Skeletal muscle satellite cell (primary cell): ENCODE measurements around the gene DNAAF9.

ENCODE experiments used
- H3K27me3 ChIP-seq: 2 replicates; pipeline ENCODE4 v1.7.0; 2013; ENCODE audit warnings: low read length; ENCODE audit not compliant: control insufficient read depth, insufficient read depth
- H3K36me3 ChIP-seq: 2 replicates; pipeline ENCODE4 v1.7.0; 2013; ENCODE audit warnings: mild to moderate bottlenecking, control low read depth, low read length; ENCODE audit not compliant: insufficient read depth
- H3K4me1 ChIP-seq: 2 replicates; pipeline ENCODE4 v1.7.0; 2013; ENCODE audit warnings: low read length; ENCODE audit not compliant: control insufficient read depth, insufficient read depth
- H3K4me2 ChIP-seq: 2 replicates; pipeline ENCODE4 v1.7.0; 2013; ENCODE audit warnings: mild to moderate bottlenecking, low read length
- H3K4me3 ChIP-seq: 2 replicates; pipeline ENCODE4 v1.7.0; 2013; ENCODE audit warnings: low read length
- H3K9ac ChIP-seq: 2 replicates; pipeline ENCODE4 v1.7.0; 2013; ENCODE audit warnings: mild to moderate bottlenecking, low read depth, low read length, moderate library complexity
- H3K9me3 ChIP-seq: replicated peaks from 2 replicates; pipeline ENCODE4 v1.7.0; 2013; ENCODE audit warnings: mild to moderate bottlenecking, control low read depth, low read length

DNAAF9 gene

GRCh38 chr20:3410464-3410863 lies 3.0 kb upstream of the DNAAF9 start:
- H3K9ac ChIP-seq, result no peak overlapping the region
- H3K36me3 ChIP-seq, result no peaks in the 10 kb centered on the region
- no peaks in the 10 kb centered on the region for H3K9me3 ChIP-seq
- peaks cover 6% of the 10 kb centered on the region for H3K4me1 ChIP-seq
- no peak overlapping the region for H3K4me2 ChIP-seq
- no peaks in the 10 kb centered on the region for H3K27me3 ChIP-seq
- no peak overlapping the region for H3K4me3 ChIP-seq

DNA sequence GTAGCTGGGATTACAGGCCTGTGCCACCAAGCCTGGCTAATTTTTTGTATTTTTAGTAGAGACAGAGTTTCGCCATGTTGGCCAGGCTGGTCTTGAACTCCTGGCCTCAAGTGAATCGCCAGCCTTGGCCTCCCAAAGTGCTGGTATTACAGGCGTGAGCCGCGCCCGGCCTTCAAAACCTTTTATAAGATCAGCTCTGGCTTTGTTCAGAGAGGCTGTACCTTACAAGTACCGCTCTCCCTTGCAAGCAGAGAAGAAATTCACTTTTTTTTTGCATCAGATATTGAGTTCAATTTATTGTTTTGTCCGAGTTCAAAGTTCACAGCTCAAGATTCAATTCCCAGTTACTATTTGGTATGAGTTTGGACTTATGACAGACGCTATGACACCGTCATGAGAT lies 1.9 kb upstream of the DNAAF9 start:
- Histone ChIP-seq H3K4me2 (no peak overlapping the region), H3K9ac (no peak overlapping the region), H3K36me3 (no peaks in the 10 kb centered on the region), H3K4me3 (no peak overlapping the region), H3K27me3 (no peaks in the 10 kb centered on the region), H3K9me3 (no peaks in the 10 kb centered on the region), H3K4me1 (peaks cover 17% of the 10 kb centered on the region)

DNA sequence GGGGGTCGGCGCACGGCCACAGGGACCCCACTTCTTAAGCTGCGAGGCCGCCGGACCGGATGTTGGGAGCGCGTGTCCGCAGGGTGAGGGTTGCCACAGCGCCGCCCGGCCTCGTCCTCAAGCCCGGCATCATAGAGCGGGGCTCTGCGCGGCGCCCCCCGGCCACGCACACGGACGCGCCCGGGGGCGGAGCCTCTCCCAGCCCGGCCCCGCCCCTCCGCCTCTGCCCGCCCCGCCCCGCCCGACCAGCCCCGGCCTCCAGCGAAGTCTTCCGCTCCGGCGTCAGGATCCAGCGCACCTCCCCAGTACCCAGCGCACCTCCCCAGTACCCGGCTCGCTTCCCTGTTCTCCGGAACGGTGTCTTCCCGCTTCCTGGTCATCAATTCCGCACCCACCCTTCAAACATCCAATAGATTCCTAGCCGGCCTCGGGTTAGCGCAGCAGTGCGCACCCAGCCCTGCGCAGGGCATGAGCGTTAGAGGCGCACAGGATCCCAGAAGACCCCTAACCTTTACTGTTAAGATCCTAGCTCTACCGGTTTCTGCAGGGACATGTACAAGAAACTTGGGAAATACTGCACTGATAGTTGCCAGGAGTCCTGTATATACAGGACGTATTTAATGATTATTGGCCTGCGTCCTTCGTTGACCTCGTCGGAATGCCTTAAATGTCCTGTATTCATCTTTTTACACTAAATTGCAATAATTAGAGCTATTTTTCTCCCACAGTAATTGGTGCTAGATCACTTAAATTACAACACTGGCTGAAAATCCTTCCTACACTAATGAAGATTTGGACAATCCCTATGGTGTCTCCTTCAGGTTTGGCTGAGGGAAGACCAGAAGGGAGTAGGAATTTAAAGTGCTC lies 535 bp upstream of the DNAAF9 start:
- Histone ChIP-seq H3K9ac (peak overlapping the region; percentile 89), H3K4me3 (peak overlapping the region; percentile 90), H3K9me3 (no peaks in the 10 kb centered on the region), H3K27me3 (no peaks in the 10 kb centered on the region), H3K4me2 (peak overlapping the region; percentile 98), H3K36me3 (no peaks in the 10 kb centered on the region), H3K4me1 (peaks cover 20% of the 10 kb centered on the region)

DNA sequence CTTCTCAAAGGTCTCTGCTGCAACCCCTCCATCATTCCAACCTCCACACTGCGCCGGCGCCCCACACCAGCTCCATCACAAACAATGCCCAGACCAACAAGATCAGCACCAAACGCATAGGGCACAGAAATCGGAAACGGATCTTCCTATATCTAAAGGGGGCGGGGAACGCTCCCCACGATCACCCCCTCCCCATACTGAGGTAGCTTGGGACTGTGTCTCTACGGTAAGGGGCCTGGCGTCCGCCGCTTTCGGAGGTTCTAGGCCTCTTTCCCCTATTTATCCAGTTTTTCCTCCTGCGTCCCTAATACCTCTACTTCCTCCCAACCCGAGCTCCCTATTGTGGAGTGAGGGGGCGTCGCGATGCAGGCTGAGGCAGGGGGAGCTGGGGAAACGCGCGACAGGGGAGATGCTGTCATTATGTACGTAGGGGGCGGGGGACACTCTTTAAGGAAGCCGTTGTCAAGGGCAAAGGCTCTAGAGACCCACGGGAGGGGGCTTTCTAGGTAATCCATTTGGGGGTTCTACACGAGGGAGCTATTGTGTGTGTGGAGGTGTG lies 909 bp downstream of the DNAAF9 start:
- Histone ChIP-seq H3K27me3 (no peaks in the 10 kb centered on the region), H3K4me3 (peak overlapping the region; percentile 90), H3K9me3 (no peaks in the 10 kb centered on the region), H3K4me1 (peaks cover 20% of the 10 kb centered on the region), H3K9ac (peak overlapping the region; percentile 89), H3K4me2 (peak overlapping the region; percentile 93), H3K36me3 (no peaks in the 10 kb centered on the region)

GRCh38 chr20:3405696-3406358 lies 1.6 kb downstream of the DNAAF9 start:
- Histone ChIP-seq H3K9me3 (no peaks in the 10 kb centered on the region), H3K4me3 (peak overlapping the region; percentile 90), H3K4me2 (peak overlapping the region; percentile 93), H3K27me3 (no peaks in the 10 kb centered on the region), H3K9ac (peak overlapping the region; percentile 89), H3K36me3 (no peaks in the 10 kb centered on the region), H3K4me1 (peaks cover 20% of the 10 kb centered on the region)

- peaks cover 20% of the 10 kb centered on the region for H3K4me1 ChIP-seq
- no peaks in the 10 kb centered on the region for H3K36me3 ChIP-seq
- no peaks in the 10 kb centered on the region for H3K27me3 ChIP-seq
- H3K9ac ChIP-seq, result no peak overlapping the region
- H3K4me2 ChIP-seq, result peak overlapping the region; percentile 93
- H3K9me3 ChIP-seq, result no peaks in the 10 kb centered on the region
- H3K4me3 ChIP-seq, result peak overlapping the region; percentile 90
These were observed 2.3 kb downstream of the DNAAF9 start for GRCh38 chr20:3405139-3405538.

GRCh38 chr20:3404402-3404801 lies 3.1 kb downstream of the DNAAF9 start:
- H3K4me1 ChIP-seq, result peaks cover 23% of the 10 kb centered on the region

DNA sequence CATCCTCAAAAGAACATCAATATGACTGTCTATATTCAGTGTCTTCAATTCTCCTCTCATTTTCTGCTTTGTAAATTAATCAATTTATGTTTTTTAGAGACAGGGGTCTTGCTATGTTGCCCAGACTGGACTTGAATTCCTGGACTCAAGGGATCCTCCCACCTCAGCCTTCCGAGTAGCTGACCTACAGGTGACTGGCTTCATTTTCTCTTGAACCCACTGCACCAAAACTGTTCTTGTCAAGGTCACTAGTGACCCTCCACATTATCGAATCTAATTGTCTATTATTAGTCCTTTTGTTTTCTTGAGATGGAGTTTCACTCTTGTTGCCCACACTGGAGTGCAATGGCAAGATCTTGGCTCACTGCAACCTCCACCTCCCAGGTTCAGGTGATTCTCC lies 3.7 kb downstream of the DNAAF9 start:
- H3K36me3 ChIP-seq, result no peaks in the 10 kb centered on the region
- H3K4me3 ChIP-seq, result no peak overlapping the region
- no peak overlapping the region for H3K9ac ChIP-seq
- H3K4me1 ChIP-seq, result peaks cover 28% of the 10 kb centered on the region
- no peaks in the 10 kb centered on the region for H3K9me3 ChIP-seq
- no peaks in the 10 kb centered on the region for H3K27me3 ChIP-seq
- H3K4me2 ChIP-seq, result no peak overlapping the region

More at GRCh38 chr20:3404402-3404801, 3.1 kb downstream of the DNAAF9 start:
- H3K4me2 ChIP-seq, result peak overlapping the region; percentile 93
- no peak overlapping the region for H3K9ac ChIP-seq
- H3K27me3 ChIP-seq, result no peaks in the 10 kb centered on the region
- no peaks in the 10 kb centered on the region for H3K36me3 ChIP-seq
- no peaks in the 10 kb centered on the region for H3K9me3 ChIP-seq
- no peak overlapping the region for H3K4me3 ChIP-seq

GRCh38 chr20:3402453-3402852 lies 5.0 kb downstream of the DNAAF9 start:
- no peak overlapping the region for H3K4me2 ChIP-seq

GRCh38 chr20:3400260-3401155 lies 7.0 kb downstream of the DNAAF9 start:
- Histone ChIP-seq H3K4me3 (no peak overlapping the region), H3K36me3 (no peaks in the 10 kb centered on the region), H3K27me3 (no peaks in the 10 kb centered on the region), H3K9me3 (no peaks in the 10 kb centered on the region), H3K9ac (no peak overlapping the region), H3K4me1 (peaks cover 32% of the 10 kb centered on the region), H3K4me2 (no peak overlapping the region)

More at GRCh38 chr20:3402453-3402852, 5.0 kb downstream of the DNAAF9 start:
- Histone ChIP-seq H3K36me3 (no peaks in the 10 kb centered on the region), H3K9ac (no peak overlapping the region), H3K9me3 (no peaks in the 10 kb centered on the region), H3K27me3 (no peaks in the 10 kb centered on the region), H3K4me1 (peaks cover 38% of the 10 kb centered on the region), H3K4me3 (no peak overlapping the region)
